ENCODE data around the gene SHROOM1.
"Not testable (repeated sequence)": the region's sequence is repeated elsewhere in the genome, so short reads cannot be mapped to it uniquely, and the experiment has no call there.

The SHROOM1 gene

DNA sequence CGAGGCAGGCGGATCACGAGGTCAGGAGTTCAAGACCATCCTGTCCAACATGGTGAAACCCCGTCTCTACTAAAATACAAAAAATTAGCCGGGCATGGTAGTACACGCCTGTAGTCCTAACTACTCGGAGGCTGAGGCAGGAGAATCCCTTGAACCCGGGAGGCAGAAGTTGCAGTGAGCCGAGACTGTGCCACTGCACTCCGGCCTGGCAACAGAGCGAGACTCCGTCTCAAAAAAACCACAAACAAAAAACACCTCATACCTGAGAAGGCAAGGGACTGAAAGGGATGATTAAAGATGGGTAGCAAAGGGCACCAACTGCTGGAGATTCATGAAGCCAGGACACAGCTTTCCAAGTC is 23.7 kb downstream of the SHROOM1 start:
- not testable (repeated sequence) for DNase-seq (ENCODE audit: low read depth)

DNA sequence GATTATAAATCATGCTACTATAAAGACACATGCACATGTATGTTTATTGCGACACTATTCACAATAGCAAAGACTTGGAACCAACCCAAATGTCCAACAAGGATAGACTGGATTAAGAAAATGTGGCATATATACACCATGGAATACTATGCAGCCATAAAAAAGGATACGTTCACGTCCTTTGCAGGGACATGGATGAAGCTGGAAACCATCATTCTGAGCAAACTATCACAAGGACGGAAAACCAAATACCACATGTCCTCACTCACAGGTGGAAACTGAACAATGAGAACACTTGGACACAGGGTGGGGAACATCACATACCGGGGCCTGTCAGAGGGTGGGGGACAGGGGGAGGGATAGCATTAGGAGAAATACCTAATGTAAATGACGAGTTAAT is 24.6 kb downstream of the SHROOM1 start:
- DNase-seq (ENCODE audit: low read depth), result not testable (repeated sequence)

DNA sequence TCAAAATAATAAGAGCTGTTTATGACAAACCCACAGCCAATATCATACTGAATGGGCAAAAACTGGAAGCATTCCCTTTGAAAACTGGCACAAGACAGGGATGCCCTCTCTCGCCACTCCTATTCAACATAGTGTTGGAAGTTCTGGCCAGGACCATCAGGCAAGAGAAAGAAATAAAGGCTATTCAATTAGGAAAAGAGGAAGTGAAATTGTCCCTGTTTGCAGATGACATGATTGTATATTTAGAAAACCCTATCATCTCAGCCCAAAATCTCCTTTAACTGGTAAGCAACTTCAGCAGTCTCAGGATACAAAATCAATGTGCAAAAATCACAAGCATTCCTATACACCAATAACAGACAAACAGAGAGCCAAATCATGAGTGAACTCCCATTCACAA is 26.2 kb downstream of the SHROOM1 start:
- DNase-seq (ENCODE audit: low read depth), result not testable (repeated sequence)

DNA sequence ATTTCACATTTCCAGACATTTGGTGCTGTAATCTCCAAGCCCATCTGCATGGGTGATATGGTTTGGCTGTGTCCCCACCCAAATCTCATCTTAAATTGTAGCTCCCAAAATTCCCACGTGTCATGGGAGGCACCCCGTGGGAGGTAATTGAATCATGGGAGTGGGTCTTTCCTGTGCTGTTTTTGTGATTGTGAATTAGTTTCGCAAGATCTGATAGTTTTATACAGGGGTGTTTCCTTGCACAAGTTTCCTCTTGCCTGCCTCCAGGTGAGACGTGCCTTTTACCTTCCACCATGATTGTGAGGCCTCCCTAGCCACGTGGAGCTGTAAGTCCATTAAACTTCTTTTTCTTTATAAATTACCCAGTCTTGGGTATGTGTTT is 27.8 kb downstream of the SHROOM1 start:
- DNase-seq (ENCODE audit: low read depth), result not testable (repeated sequence)

DNA sequence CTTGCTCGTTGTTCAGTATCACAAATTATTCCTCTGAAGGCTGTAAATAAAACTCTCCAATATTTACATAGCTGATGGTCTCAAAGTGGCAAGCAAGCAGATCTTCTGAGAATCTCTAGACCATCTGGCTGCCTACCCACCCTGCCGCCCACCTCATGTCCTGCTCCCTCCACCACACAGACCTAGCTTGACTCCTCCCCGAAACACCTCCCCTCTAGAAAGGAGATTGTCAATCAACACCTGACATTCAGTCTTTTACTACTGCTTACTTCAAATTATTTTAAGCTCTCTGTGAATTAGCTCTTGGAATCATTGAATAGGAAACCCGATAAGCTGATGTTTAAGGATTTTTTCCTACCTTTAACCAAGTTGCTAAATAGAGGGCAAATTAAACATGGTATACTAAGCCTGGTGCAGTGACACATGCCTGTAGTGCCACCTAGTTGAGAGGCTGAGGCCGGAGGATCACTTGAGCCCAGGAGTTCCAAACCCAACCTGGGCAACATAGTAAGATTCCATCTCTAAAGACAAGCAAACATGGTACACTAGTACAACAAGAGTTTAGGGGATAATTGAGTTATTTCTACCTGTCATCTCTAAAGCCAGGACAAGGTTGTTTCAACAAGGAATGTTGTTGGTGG is 28.3 kb downstream of the SHROOM1 start:
- no peak for DNase-seq (ENCODE audit: low read depth)

DNA sequence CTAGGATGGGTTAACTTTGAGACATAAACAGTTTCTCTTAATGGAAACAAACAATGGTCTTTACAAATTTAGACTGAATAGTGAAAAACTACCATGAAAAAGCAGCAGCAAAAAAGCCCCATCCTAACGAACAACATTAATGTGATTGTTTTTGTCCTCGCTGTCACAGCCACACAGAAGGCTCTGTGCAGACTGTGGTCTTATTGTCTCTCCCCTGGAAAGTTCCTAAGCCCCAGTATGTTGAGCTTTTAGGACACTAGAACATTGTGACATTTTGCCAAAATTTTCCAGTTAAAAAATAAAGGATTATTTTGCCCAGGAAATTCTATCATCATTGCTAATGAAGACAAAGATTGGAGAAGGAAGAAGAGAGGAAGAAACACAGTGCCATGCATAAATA is 29.9 kb downstream of the SHROOM1 start:
- no peak for DNase-seq (ENCODE audit: low read depth)

DNA sequence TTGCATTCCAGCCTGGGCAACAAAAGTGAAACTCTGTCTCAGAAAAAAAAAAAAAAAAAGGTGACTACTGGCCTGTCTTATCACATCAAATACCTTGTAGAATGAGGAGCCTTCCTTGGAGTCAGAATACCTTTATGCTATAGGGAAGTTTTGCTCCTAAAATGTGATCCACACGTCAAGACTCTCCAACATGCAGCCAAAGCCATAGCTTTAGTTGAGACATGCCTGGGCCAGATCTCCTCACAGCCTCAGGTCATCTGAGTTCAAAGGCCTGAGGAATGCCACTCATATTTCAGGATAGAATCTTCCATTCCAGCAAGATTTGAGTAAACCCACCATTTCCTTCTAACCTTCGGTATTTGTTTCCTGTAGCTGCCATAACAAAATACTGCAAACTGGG is 31.1 kb downstream of the SHROOM1 start:
- DNase-seq (ENCODE audit: low read depth), result no peak

DNA sequence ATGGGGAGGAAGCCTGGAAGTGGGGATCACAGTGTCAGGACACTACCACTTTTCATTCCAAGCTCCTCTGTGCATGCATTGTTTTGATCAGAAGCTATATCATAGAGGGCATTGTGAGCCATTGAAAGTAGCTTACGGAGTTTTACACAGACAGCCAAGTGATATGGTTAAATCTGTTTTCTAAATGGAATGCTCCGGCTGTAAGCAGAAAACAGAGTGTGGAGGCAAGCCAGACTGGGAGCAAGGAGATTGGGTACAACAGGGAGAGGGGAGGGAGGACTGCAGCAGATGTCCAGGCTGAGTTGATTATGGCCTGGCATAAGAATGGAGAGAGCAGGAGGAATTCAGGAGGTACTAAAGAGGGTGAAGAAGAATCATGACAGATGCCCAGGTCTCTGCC is 32.8 kb downstream of the SHROOM1 start:
- no peak for DNase-seq (ENCODE audit: low read depth)

DNA sequence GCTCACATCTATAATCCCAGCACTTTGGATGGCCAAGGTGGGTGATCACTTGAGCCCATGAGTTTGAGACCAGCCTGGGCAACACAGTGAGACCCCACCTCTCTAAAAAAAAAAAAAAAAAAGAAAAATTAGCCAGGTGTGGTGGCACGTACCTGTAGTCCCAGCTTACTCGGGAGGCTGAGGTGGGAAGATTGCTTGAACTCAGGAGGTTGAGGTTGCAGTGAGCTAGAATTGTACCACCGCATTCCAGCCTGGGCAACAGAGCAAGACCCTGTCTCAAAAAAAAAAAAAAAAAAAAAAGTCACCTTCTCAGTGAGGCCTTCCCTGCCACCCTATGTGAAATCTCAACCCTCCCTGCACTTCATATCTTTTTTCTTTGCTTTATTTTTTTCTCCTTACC is 39.4 kb downstream of the SHROOM1 start:
- no peak for DNase-seq (ENCODE audit: low read depth)

DNA sequence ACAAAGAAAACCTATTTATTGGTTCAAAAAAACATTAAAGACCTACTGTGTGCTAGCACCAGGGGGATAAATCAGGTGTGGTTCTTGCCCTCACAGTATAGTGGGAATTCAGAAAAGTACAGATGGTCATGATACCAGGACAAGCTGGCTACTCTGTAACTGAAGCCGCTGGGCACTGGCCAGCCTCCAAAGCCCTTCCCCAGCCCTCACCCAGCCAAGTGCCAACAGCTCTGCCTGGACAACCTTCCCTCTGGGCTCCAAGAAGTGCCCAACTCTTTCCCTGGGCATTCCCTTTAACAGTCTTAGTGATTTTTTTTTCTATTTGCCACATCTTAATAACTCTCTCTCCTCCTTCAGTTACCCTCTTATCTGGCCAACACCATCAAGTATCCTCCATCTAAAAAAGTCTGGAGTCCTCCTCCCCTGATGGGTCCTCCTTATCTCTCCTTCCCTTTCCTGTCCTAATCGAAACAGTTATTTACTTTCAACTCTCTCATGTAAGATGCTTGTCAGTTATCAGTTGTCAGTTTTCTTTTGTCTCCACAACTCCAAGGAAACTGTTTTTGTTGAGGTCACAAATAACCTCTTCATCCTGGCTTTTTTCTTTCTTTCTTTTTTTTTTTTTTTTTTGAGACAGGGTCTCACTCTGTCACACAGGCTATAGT is 40.1 kb downstream of the SHROOM1 start:
- DNase-seq (ENCODE audit: low read depth), result no peak

DNA sequence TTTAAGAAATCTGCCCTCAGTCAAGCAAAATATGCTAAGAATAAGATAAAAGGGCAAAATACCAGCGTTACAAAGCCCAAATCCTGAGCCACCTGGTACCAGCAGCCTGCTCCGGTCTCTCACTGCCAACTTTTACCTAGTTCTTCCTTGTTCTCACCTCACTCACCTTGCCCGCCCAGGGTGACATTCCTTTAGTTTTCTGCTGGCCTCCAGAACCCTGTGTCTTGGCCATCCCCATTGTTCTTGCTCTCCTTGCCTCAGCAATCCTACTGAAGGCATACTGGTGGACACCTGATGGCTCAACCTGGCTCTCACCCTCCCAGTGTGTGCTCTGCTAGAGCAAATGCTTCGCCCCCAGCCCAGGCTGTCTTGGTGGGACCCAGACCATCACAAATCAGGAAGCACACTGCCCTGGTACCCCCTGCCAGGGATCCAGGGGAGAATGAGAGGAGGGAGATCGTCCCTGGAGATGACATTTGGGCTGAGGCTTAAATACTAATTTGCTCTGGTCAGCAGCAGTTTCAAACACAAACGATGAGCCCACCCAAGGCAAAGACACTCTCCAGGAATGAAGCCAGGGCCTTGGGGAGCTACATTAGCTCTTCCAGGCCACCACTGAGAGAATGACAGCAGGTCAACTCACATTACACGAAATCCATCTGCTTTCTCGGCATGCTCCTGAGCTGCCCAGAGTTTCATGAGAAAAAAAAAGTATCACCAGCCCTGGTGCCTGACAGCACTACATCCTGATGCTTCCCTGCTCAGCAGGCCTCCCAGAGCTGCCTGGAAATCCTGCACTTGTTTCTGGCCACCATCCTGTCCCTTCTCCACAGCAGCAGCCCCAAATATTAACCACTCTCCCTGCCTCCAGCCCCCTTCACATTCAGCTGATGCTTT is 41.2 kb downstream of the SHROOM1 start:
- DNase-seq (ENCODE audit: low read depth), result no peak

DNA sequence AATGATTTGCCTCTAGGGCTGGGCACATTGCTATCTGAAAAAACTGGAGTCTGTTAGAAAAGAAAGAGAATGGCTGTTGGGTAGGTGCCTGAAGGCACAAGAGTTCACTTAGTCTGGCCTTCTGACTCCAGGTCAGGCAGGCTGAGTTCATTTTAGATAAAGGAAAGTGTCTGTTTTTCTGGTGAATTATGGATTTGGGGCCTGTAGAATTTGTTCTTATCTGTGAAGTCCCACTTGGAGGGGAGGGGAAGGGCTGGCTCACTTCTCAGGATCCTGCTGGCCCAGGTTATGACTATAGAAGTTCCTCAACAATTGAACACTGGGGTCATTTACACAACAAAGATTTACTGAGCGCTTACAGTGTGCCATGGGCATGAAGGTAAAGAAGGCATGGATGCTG is 41.9 kb downstream of the SHROOM1 start:
- DNase-seq (ENCODE audit: low read depth), result no peak

DNA sequence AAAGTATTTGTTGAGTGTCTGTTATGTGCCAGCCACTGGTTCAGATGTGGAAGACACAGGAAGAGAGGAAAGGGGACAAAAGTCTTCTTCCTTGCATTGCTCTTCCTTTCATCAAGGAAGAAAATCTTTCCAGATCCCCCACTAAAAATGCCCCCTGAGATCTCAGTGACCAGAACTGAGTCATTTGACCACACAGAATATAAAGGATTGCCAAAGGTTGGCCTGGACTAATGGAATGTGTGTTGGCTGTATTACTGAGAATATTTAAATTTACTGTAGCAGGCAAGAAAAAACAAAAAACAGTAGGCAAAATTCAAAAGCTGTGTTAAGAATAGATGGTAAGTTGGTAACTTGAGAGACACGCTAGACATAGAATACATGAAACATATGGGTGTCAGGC is 43.4 kb downstream of the SHROOM1 start:
- DNase-seq (ENCODE audit: low read depth), result no peak

DNA sequence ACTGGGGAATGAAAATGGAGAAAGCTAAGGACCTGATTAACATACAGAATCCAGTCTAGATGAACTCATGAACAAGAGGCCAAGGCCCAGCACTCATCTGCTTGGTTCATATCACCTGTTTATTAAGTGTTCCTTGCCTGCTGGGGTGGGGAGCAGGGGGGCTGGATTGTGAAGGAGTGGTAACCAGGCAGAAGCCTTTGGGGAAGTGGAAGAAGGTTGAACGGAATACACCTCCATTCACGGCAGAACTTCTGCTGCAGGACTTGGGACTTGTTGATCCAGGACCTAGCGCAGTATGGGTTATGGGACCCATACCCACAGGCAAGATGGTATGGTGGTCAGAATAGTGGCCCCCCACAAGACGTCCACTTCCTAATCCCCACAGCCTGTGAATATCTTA is 44.6 kb downstream of the SHROOM1 start:
- DNase-seq (ENCODE audit: low read depth), result no peak

DNA sequence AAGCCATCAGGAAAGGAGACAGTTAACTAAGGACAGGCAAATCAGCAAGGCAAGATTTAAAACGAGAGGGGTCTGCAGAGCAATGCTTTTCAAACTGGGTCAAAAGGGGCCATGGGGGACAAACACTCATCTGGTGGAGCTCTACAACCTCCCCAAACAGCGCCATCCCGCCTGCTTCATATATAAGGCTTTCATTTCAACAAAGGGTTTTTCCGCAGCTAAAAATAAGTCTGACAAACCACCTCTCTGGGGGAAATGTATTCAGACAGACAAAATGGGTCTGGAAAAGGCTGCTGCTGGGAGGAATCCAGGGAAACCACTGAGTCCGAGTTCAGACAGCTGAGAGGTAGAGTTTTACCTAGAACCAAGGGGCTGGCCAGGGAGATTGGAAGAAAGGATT is 45.1 kb downstream of the SHROOM1 start:
- DNase-seq (ENCODE audit: low read depth), result no peak

DNA sequence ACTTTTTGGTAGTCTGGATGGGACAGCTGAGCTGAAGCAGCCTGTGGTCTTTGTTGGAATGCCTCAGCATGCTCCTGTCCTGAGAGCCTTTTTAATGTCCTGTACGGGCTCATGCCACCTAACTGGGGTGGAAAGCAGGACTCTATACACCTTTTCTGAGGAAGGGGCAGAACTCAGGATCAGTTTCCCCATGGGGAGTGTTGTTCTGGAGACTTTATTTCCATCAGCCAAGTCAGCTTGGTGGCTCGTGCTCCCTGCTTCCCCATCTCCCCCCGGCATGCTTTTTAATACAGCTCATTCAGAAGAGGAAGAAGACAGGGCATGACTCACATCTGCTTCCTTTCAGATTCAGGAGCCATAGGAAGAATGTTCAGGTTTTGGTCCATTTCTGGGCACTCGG is 48.3 kb downstream of the SHROOM1 start:
- no peak for DNase-seq (ENCODE audit: low read depth)

DNA sequence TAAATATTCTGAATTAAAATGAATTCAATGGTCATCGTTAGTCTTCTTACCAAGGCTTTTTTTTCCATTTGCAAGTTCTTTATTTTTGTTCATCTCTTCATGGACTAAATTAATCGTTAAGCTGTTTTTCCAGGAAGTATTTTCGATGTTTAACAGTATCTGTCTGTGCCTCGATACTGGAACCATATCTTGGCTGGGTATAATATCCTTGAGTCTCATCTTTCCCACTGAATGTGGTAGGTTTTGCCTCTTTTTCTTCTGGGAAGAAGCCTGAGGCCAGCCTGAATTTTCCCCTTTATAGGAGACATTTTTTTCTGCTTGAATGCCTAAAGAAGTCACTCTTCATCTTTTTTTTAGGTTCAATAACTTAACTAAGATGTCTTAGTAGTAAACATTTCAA is 49.4 kb downstream of the SHROOM1 start:
- no peak for DNase-seq (ENCODE audit: low read depth)

DNA sequence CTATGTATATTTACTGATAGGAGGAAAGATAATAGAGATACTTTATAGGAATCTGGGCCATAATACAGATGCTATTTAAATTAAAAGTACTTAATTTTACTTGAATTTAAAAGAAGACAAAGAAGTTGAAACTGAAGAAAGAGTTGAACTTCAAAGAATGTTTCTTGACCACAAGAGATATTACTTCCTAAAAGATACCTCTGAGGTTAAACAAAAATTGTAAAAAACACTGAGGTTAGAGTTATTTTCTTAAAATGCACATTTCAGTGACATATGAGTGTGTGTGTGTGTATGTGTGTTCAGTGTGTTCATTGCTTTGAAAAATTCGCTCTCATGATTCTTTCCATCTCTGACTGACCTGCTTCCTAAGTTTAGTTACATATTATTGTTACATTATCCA is 49.9 kb downstream of the SHROOM1 start:
- DNase-seq (ENCODE audit: low read depth), result no peak

DNA sequence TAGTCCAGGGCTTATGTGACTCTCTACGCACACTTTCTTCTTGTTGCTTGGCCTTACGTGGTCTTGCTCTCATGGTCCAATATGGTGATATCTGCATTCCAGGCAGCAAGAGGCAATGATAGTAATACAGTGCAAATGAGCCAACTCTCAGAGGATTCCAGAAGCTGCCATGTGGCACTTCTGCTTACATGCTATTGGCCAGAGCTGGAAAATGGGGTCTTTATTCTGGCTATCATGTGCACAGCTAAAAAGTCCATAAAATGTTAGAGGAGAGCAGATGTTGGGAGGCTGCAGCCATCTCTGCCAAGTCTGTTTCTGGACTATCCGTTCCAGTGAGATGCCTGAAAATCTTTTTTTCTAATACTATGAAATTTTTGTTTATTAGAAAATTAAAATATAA is 50.5 kb downstream of the SHROOM1 start:
- no peak for DNase-seq (ENCODE audit: low read depth)

DNA sequence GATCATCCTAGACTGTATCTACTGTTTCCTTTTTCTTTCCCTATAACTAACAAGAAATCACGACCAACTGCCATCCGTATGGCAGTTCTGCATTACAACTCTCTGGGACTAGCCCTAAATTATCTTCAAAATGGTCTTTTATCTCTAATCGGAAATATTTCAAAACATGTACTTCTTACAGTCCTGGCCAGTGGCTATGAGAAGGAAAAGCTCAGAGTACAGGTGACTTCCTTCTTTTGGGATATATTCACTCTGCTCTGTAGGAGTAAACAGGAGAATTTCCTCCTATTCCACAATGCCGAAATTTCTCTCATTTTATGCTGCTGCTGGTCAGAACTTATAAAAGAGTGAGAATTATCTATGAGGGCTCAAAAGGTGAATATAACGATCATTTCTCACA is 51.6 kb downstream of the SHROOM1 start:
- DNase-seq (ENCODE audit: low read depth), result no peak

DNA sequence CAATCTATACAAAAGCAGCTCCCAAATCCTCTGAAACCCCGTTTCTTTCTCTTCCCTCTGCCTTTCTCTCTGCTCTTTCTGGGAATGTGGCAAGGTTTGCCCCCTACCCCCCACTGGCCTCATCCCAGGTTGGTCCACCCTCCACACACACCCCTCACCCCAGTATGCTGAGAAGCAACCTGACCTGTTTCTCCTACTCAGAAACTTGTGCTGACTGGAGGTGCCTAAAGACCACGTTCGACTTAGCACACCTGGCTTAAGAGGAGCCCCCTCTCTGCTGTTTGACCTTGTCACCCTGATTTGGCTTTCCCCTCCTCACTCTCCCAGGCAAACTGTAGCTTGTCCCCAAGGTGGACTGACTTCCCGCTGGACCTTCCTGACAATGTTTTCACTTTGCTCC is 52.3 kb downstream of the SHROOM1 start:
- no peak for DNase-seq (ENCODE audit: low read depth)

DNA sequence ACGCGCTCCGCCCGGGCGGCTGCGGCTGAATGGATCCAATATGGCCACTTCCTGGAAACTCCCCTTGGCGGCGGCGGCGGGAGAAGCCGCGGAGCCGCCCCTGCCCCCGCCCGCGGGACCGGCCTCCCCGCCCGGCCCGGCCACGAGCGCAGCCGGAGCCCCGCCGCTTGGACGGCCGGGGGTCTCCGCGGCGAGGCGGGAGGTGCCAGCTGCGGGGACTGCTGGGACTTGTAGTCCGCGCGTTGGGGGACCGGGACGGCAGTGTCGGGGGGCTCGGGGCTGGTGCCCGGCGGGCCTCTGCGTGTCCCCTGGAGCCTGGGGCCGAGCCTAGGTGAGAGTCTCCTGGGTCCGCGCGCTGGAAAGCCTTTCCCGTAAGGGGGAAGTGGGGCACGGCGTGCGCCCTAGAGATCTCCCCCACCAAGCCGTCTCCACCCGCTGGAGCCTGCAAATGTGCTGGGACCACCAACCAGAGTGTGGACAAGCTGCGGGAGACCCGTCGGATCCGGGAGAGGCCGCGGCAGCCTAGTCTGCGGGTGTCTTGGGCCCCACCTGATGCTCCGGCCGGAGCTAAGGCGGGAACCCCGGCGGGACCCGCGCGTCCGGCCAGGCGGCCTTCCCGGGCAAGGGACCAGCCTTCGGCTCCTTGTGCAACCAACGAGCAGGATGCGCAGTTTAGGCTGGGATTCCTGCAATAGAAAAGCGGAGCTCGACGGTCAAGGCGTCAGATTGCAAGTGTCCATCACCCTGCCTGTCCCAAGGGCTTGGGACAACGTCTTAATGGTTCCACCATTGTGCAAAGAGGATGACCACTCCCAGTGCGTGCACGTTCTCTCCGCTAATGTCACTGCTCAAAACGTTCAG is 53.0 kb downstream of the SHROOM1 start, which contains the start of gene SEPTIN8:
SEPTIN8 (minus strand) TSS at position 31 of the 861 bp plus-strand sequence. CDS start 102 bp downstream, outside the sequence.
- no peak for DNase-seq (ENCODE audit: low read depth)

Data from GM04504 (cell line).